ENCODE results near the gene RASIP1.

RASIP1 gene

DNA sequence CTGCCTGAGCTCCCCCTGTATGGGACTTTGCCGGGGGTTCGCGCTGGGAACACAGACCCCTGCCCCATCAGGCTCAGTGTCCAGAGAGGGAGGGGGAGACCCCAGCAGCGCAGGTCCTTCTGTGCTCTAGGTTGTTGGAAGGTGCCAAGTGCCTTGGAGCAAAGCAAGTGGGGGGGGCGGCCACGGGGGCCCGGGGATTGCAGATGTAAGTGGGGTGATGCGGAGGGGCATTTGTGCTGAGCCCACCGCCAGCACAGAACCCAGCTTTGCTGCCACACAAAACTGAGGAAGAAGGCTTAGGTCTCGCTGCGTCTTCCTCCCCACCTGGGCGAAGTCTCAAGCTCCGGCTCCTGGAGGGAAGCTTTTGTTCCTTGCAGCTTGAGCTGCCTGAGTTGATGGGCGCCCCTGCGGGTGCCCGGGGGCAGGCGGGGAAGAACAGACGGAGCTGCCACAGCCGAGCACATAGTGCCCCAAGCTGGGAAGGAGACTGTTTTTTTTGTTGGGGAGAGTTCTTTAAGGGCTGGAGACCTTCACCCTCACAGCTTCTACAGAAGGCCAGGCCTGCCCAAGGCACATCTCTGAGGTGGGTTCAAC is 66.1 kb downstream of the RASIP1 start:
- DNase-seq (ENCODE audit: low spot score), result no peak

DNA sequence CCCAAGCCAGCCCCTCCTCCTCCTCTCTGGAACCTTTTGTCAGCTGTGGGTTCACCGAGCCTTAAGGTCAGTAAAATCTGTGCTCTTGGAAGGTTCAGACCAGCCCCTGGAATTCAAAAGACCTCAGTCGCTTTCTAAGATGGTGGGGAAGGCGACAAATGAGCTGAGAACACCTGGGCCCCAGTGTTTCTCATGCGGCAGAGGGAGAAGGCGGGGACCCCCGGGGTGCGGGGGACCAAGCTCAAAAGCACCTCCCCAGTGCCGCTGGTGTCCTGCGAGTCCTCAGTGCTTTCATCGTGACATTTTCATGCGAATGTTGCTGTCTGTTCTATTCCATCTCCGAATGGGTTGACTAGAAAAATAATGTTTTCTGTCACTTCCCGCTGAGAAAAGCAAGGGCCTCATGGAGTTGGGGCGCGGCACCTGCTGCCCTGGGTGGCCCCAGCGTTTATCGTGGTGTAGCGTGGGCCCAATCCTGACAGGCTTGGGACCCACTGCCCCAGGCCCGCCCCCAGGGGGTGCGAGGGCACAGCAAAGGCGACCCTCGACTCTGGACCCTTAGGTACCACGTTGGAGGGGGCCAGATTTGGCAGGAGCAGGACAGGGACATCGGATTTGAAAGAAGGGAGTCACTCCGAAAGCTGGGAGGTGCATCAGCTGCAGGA is 66.8 kb downstream of the RASIP1 start:
- DNase-seq (ENCODE audit: low spot score), result no peak

- DNase-seq (ENCODE audit: low spot score), result no peak
Measured at GRCh38 chr19:48672994-48673393, 67.4 kb downstream of the RASIP1 start, which contains the start of gene NTN5. TSS of gene NTN5 (minus strand) at chr19:48673017. CDS start at chr19:48670986, 2,031 bp downstream.

DNA sequence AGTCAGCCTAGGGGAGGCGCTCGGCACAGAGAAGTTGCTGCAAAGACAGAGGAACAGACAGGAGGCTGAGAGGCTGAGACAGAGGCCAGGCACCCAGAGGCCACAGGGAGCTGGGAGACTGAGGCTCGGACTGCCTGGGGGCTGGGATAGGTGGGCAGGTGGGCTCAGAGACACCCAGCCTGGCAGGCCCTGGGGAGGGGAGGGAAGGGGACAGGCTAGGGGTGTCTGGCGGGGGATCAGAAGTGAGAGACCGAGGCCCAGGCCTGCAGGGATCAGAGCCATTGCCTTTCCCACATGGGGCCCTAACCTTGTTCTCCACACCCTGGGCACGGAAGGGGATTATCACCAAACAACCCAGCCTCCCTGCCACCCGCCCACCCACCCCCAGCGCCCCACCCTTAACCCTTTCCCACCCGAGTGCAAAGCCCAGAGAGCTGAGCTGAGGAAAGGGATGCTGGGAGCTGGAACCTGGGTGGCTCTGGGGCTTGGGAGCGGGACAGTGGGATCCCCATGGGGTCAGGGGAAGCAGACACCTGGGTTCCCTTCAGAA is 68.9 kb downstream of the RASIP1 start:
- DNase-seq (ENCODE audit: low spot score), result no peak

GRCh38 chr19:48670699-48671445 is 69.5 kb downstream of the RASIP1 start:
- no peak for DNase-seq (ENCODE audit: low spot score)

Measured in activated CD4-positive, alpha-beta T cell treated with anti-CD3 and anti-CD28 coated beads, Interleukin-2, Interleukin-4, amounts not matched to agents 100 ng/mL and 50 ng/mL, durations not matched to agents 16 hours and 8 hours (primary cell).